ENCODE data around the gene CDH4. TPM values are rescaled to one million over a fixed set of nuclear protein-coding genes. Genes with fewer than 3 reads are reported as not detected.

Gene CDH4
- total RNA-seq, 1 experiment from 2014 or later: not detected

GRCh38 chr20:61433176-61433575 lies 181.1 kb downstream of the CDH4 start:
- no peaks in the 10 kb centered on the region for H3K9me2 ChIP-seq (ENCODE audit: insufficient read depth)
- DNase-seq: no peak
- H3K27ac ChIP-seq: no peak overlapping the region
- ChIA-PET POLR2A (ENCODE audit: unreplicated experiment) (no interaction called here), CTCF (no interaction called here)
- BruUV-seq (replicated peaks): no TSS peak
- intact Hi-C loops (cut with micrococcal nuclease; ENCODE audit: unreplicated experiment): no loop called here
- no peaks in the 10 kb centered on the region for H3K36me3 ChIP-seq (ENCODE audit: low read depth)
- no peaks in the 10 kb centered on the region for H3F3A ChIP-seq (ENCODE audit: insufficient read depth, low read depth)
- H3K27me3 ChIP-seq (ENCODE audit: insufficient read depth, low read depth): peaks cover 90% of the 10 kb centered on the region
- no peak overlapping the region for H3K4me3 ChIP-seq
- H4K20me1 ChIP-seq (ENCODE audit: insufficient read depth): no peaks in the 10 kb centered on the region
- H2AFZ ChIP-seq: no peak overlapping the region
- no peak overlapping the region for H3K4me2 ChIP-seq
- H3K4me1 ChIP-seq (replicated peaks; ENCODE audit: insufficient read depth): no peaks in the 10 kb centered on the region
- H3K79me2 ChIP-seq (ENCODE audit: low read depth): no peaks in the 10 kb centered on the region
- H3K9me3 ChIP-seq (ENCODE audit: insufficient read depth, low read depth): no peaks in the 10 kb centered on the region
- TF ChIP-seq EZH2 (IDR thresholded peaks at IDR 0.05; ENCODE audit: low read depth): no peak
- TF ChIP-seq CTCF (conservative IDR thresholded peaks at IDR 0.05): no peak

GRCh38 chr20:61433816-61434215 lies 181.8 kb downstream of the CDH4 start:
- H2AFZ ChIP-seq: no peak overlapping the region
- CTCF ChIA-PET: no interaction called here
- no peak for DNase-seq
- H3K79me2 ChIP-seq (ENCODE audit: low read depth): no peaks in the 10 kb centered on the region
- no peaks in the 10 kb centered on the region for H3K36me3 ChIP-seq (ENCODE audit: low read depth)
- no peaks in the 10 kb centered on the region for H3K9me3 ChIP-seq (ENCODE audit: insufficient read depth, low read depth)
- H4K20me1 ChIP-seq (ENCODE audit: insufficient read depth): no peaks in the 10 kb centered on the region
- no peak overlapping the region for H3K4me3 ChIP-seq
- H3K9me2 ChIP-seq (ENCODE audit: insufficient read depth): no peaks in the 10 kb centered on the region
- H3K4me2 ChIP-seq: no peak overlapping the region
- intact Hi-C loops (cut with micrococcal nuclease; ENCODE audit: unreplicated experiment): no loop called here
- no peak overlapping the region for H3K27ac ChIP-seq
- peaks cover 92% of the 10 kb centered on the region for H3K27me3 ChIP-seq (ENCODE audit: insufficient read depth, low read depth)
- TF ChIP-seq EZH2 (IDR thresholded peaks at IDR 0.05; ENCODE audit: low read depth): no peak
- no peak for TF ChIP-seq CTCF (conservative IDR thresholded peaks at IDR 0.05)
- POLR2A ChIA-PET (ENCODE audit: unreplicated experiment): interaction anchor here (0.7 kb wide), 1 partner anchor 773 kb away, joined by 5 read pairs; no protein-coding TSS in a partner anchor
- BruUV-seq (replicated peaks): no TSS peak
- no peaks in the 10 kb centered on the region for H3F3A ChIP-seq (ENCODE audit: insufficient read depth, low read depth)
- no peaks in the 10 kb centered on the region for H3K4me1 ChIP-seq (replicated peaks; ENCODE audit: insufficient read depth)

- TF ChIP-seq EZH2 (IDR thresholded peaks at IDR 0.05; ENCODE audit: low read depth) (no peak), CTCF (conservative IDR thresholded peaks at IDR 0.05) (no peak)
- Histone ChIP-seq H3K4me3 (no peak overlapping the region), H3K4me1 (replicated peaks; ENCODE audit: insufficient read depth) (no peaks in the 10 kb centered on the region), H2AFZ (no peak overlapping the region), H3K27me3 (ENCODE audit: insufficient read depth, low read depth) (peaks cover 93% of the 10 kb centered on the region), H3K79me2 (ENCODE audit: low read depth) (no peaks in the 10 kb centered on the region), H3K9me3 (ENCODE audit: insufficient read depth, low read depth) (no peaks in the 10 kb centered on the region), H3F3A (ENCODE audit: insufficient read depth, low read depth) (no peaks in the 10 kb centered on the region), H3K4me2 (no peak overlapping the region), H3K27ac (no peak overlapping the region), H4K20me1 (ENCODE audit: insufficient read depth) (no peaks in the 10 kb centered on the region), H3K36me3 (ENCODE audit: low read depth) (no peaks in the 10 kb centered on the region), H3K9me2 (ENCODE audit: insufficient read depth) (no peaks in the 10 kb centered on the region)
- intact Hi-C loops (cut with micrococcal nuclease; ENCODE audit: unreplicated experiment): no loop called here
- no peak for DNase-seq
- ChIA-PET POLR2A (ENCODE audit: unreplicated experiment) (interaction anchor here (0.7 kb wide), 1 partner anchor 774 kb away, joined by 5 read pairs; no protein-coding TSS in a partner anchor), CTCF (no interaction called here)
- BruUV-seq (replicated peaks): no TSS peak
Measured at GRCh38 chr20:61434341-61434781, 182.3 kb downstream of the CDH4 start.
